NCI-H345 (cell line): ENCODE measurements around the gene SEC16B.

Experiments used
- DNase-seq: peaks from one replicate; lab custom pipeline; 2025; lab: John Stamatoyannopoulos, UW

SEC16B gene

GRCh38 chr1:177944016-177944949 lies 25.6 kb downstream of the SEC16B start:
- DNase-seq: no peak

- DNase-seq: no peak
These were observed 27.9 kb downstream of the SEC16B start for GRCh38 chr1:177941976-177942375.

GRCh38 chr1:177940682-177941081 lies 29.2 kb downstream of the SEC16B start:
- no peak for DNase-seq

GRCh38 chr1:177937931-177938330 lies 31.9 kb downstream of the SEC16B start:
- no peak for DNase-seq

GRCh38 chr1:177937174-177937770 lies 32.6 kb downstream of the SEC16B start:
- DNase-seq: no peak

- no peak for DNase-seq
These were observed 34.0 kb downstream of the SEC16B start for GRCh38 chr1:177935638-177936415.

GRCh38 chr1:177934927-177935326 lies 34.9 kb downstream of the SEC16B start:
- no peak for DNase-seq

GRCh38 chr1:177934461-177934860 lies 35.4 kb downstream of the SEC16B start:
- DNase-seq: no peak

- DNase-seq: no peak
These were observed 36.0 kb downstream of the SEC16B start for GRCh38 chr1:177933881-177934280.

- DNase-seq: no peak
These were observed 37.7 kb downstream of the SEC16B start for GRCh38 chr1:177932123-177932522.

GRCh38 chr1:177928952-177929351 lies 40.9 kb downstream of the SEC16B start:
- DNase-seq: no peak

GRCh38 chr1:177928194-177928593 lies 41.7 kb downstream of the SEC16B start:
- DNase-seq: no peak

GRCh38 chr1:177927021-177927596 lies 42.7 kb downstream of the SEC16B start:
- no peak for DNase-seq

GRCh38 chr1:177926201-177926600 lies 43.7 kb downstream of the SEC16B start:
- DNase-seq: no peak

- DNase-seq: no peak
These were observed 44.9 kb downstream of the SEC16B start for GRCh38 chr1:177925006-177925405.

GRCh38 chr1:177923441-177923840 lies 46.4 kb downstream of the SEC16B start:
- DNase-seq: no peak

- no peak for DNase-seq
These were observed 47.6 kb downstream of the SEC16B start for GRCh38 chr1:177922209-177922608.

GRCh38 chr1:177921590-177921989 lies 48.3 kb downstream of the SEC16B start:
- no peak for DNase-seq

GRCh38 chr1:177920091-177920490 lies 49.8 kb downstream of the SEC16B start:
- no peak for DNase-seq

GRCh38 chr1:177915641-177916040 lies 54.2 kb downstream of the SEC16B start:
- no peak for DNase-seq

- DNase-seq: no peak
These were observed 55.3 kb downstream of the SEC16B start for GRCh38 chr1:177914603-177915002.
